Stimulated activated naive CD8-positive, alpha-beta T cell treated with anti-CD3 and anti-CD28 coated beads, Interleukin-15, amount 100 ng/mL, for 72 hours (primary cell): Measurements from ENCODE around the gene TMEM242.

ENCODE experiments used
- ATAC-seq: fragments of 150-1000 bp; cut with Tn5 transposase; 2 replicates; pipeline ENCODE4 v1.10.0; 2021; ENCODE audit warnings: mild to moderate bottlenecking, moderate library complexity
- DNase-seq, 2 donors: peaks; one replicate each; pipeline ENCODE4 v3.0.0; 2021 to 2022
- H3K27ac Mint-ChIP-seq, 2 donors: one replicate each; pipeline ENCODE4 v1.8.0; 2022; ENCODE audit warnings: mild to moderate bottlenecking in 2 of 2, mixed read lengths in 2 of 2, moderate library complexity in 2 of 2
- H3K27me3 Mint-ChIP-seq: one replicate; pipeline ENCODE4 v1.8.0; 2022; ENCODE audit warnings: mixed read lengths
- H3K4me1 Mint-ChIP-seq: one replicate; pipeline ENCODE4 v1.8.0; 2022; ENCODE audit warnings: mild to moderate bottlenecking, mixed read lengths
- H3K4me3 Mint-ChIP-seq, 2 donors: one replicate each; pipeline ENCODE4 v1.8.0; 2022; ENCODE audit warnings: mild to moderate bottlenecking in 2 of 2, mixed read lengths in 2 of 2, moderate library complexity in 1 of 2
- H3K9me3 Mint-ChIP-seq, 2 donors: one replicate each; pipeline ENCODE4 v1.8.0; 2022; ENCODE audit warnings: mixed read lengths in 2 of 2

Gene TMEM242

DNA sequence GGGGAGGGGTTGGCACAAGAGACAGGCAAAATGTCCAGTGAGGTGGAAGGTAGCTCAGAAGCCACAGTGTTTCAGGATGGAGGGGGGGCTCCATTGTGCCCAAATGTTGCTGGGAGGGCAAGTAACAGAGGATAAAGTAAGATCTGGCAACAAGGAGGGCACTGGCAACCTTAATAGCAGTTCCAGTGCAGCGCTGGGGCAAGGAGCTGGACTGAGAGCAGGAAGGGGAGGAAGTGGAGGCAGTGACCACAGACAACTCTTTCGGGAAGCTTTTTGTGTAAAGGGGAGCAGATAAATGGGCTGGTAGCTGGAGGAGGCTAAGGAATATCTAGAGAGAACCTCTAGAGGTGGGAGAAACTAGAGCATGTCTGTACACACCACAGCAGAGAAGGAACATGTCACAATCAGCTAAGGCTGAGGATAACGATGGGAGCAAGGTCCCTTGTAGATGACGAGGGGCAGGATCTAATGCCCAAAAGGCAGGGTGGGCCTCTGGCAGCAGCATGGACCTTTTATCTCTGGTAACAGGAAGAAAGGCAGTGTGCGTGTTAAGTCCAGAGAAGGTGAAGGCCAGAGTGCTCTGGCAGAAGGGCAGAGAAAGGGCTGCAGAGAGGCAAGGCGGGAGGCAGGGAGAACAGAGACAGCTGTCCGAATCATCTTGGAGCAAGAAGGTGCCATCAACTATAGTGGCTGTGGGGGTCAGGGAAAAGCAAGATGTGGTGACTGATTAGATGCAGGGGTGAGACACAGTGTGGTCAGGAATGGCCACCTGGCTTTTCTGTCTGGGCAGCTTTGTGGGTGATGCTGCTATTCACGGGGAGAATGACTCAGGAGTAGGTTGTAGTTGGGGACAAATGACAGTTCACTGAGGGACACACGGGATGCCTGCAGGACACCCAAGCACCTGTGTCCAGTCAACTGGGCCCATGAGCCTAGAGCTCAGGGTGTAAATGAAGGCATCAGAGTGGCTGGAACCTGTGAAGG, 17.4 kb downstream of the TMEM242 start:
- no peaks in the 10 kb centered on the region for H3K9me3 Mint-ChIP-seq

DNA sequence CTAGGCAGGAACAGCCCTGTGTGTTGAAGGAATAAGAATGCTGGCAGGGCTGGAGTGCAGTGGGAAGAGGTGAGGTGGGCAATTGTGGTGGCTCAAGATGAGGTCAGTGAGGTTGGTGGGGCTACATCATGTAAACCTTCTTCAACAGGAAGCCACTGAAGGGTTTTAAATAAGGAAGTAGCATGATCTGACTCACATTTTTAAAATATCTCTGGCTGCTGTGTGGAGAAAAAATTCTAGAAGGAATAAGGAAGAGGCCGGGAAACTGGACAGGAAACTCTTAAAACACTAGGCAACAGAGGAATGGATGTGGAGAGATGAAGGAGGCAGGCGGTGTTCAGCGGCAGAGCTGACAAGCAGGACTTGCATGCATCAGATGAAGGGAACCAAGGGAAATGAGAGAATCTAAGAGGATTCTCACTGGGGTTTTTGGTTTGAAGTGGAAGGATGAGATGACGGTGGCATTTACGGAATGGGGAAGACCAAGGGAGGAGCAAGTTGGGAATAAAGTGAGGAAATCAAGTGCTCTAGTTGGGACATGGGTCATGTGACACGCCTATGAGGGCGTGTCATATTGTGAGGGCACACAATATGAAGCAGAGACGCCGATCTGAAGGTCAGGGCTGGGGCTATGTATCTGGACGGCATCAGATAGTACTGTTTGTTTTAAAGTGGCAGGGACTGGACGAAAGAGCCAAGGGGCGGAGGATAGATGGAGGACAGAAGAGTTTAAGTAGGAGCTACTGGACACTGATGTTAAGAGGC, 18.2 kb downstream of the TMEM242 start:
- H3K4me1 Mint-ChIP-seq, result peaks cover 8% of the 10 kb centered on the region
- no peak overlapping the region for H3K4me3 Mint-ChIP-seq
- H3K9me3 Mint-ChIP-seq, result no peaks in the 10 kb centered on the region
- no peak for DNase-seq
- H3K27me3 Mint-ChIP-seq, result no peaks in the 10 kb centered on the region
- no peak for ATAC-seq
- no peak overlapping the region for H3K27ac Mint-ChIP-seq

More for the DNA sequence above, 17.4 kb downstream of the TMEM242 start:
- ATAC-seq, result no peak
- Mint-ChIP-seq H3K27me3 (no peaks in the 10 kb centered on the region), H3K4me3 (no peak overlapping the region), H3K27ac (no peak overlapping the region), H3K4me1 (peaks cover 8% of the 10 kb centered on the region)
- DNase-seq, result no peak

DNA sequence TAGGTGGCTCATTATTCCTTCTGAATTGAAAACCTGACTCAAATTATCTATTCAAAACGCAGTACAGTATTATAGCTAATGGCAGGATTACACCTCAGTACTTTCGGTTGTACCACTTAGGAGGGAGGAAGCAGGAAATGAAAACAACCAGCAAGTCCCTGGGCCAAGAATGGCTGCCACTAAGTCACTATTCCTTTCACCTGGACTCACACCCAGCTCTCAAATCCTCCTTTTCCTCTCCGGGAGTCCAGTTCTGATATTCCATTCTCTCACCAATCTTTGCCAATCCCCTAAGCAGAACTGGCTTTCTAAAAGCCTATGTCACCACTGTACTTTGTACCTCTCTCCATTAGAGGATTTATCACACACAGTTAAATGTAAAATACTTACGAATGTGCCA, 20.6 kb downstream of the TMEM242 start:
- no peaks in the 10 kb centered on the region for H3K27me3 Mint-ChIP-seq
- H3K4me1 Mint-ChIP-seq, result peaks cover 8% of the 10 kb centered on the region
- H3K4me3 Mint-ChIP-seq, result no peak overlapping the region

DNA sequence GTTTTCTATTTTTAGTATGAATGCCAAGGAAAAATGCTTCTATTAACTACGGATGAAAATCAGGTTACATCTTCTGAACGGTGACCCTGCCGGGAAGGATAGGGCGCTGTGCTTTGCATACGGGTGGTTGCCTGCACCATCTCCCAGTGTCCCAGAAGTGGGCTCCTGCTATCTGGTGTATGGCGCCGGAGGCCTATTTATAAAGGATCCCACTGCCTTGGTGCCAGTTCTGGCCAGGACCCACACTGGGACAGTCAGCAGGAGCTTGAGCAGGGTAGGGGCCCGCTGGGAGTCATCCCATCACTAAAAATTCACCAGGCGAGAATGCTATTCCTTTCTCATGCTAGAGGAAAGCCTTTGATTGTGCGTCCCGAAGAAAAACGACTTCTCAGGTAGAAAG, 22.9 kb downstream of the TMEM242 start:
- H3K4me3 Mint-ChIP-seq, result no peak overlapping the region

More for the DNA sequence above, 20.6 kb downstream of the TMEM242 start:
- no peaks in the 10 kb centered on the region for H3K9me3 Mint-ChIP-seq
- ATAC-seq, result no peak
- no peak overlapping the region for H3K27ac Mint-ChIP-seq
- DNase-seq, result no peak

DNA sequence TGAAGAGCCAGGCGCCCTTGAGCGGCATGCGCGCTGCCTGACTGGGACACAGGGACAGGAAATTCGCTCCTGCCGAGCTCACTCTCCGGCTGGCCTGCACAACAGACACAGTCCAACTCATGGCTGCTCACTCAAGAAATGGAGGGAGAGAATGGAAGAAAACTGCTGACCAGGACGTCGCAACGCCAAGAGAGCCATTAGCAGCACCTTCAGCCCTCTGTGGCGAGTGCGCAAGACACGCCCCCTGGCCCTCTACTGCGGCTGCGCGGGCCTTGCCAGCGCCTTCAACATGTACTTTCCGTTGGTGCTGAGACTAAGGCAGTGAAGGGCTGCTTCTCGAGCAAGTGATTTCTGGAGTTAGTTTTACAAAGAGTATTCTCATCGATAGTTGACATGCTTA, 23.3 kb downstream of the TMEM242 start:
- no peak for ATAC-seq
- DNase-seq, result no peak
- H3K9me3 Mint-ChIP-seq, result no peaks in the 10 kb centered on the region
- H3K27ac Mint-ChIP-seq, result no peak overlapping the region
- H3K4me3 Mint-ChIP-seq, result no peak overlapping the region
- H3K27me3 Mint-ChIP-seq, result no peaks in the 10 kb centered on the region
- peaks cover 8% of the 10 kb centered on the region for H3K4me1 Mint-ChIP-seq

More for the DNA sequence above, 22.9 kb downstream of the TMEM242 start:
- H3K4me1 Mint-ChIP-seq, result peaks cover 8% of the 10 kb centered on the region
- H3K9me3 Mint-ChIP-seq, result no peaks in the 10 kb centered on the region
- DNase-seq (no peak), ATAC-seq (no peak)
- no peaks in the 10 kb centered on the region for H3K27me3 Mint-ChIP-seq
- no peak overlapping the region for H3K27ac Mint-ChIP-seq

DNA sequence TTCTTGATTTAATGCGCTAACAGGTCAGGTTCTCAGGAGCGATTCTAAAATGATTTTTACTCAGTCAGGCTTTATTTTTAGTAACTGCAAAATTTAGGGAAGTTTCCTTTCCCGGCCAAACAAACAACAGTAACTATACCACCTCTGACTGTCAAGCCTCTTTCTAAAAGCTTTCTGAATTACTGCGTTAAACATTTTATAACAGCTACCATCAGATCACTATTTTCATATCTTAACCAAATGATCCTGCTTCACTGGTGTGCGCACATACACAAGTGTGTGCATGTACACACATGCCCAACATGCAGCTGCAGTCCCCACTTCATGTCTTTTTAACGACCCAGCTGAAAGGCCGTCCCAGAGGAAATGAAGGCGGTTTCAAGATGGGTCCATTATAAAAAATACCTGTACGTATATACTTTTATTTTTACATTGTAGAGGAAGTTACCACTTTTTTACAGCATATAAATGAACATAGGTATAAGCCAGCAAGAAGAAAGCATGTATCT, 25.0 kb downstream of the TMEM242 start:
- Mint-ChIP-seq H3K9me3 (no peaks in the 10 kb centered on the region), H3K27me3 (no peaks in the 10 kb centered on the region), H3K4me1 (peaks cover 8% of the 10 kb centered on the region)

DNA sequence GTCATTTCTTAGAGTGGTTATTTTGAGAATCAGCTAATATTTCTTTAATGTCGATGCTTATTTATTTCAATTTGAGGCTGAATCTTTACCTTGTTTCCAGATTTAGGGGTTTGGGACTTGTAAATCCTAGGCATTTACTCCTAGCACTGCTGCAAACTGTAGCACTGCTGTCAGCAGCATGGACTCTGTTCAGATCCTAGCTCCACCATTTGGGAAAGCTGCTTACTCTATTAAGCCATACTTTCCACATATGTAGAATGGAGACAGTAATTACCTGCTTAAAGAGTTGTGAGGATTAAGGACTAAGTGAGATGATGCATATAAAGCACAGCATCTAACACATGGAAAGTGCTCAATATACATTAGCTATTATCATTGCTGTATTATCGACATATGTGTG, 28.7 kb downstream of the TMEM242 start:
- no peaks in the 10 kb centered on the region for H3K4me1 Mint-ChIP-seq
- DNase-seq (no peak), ATAC-seq (no peak)
- no peaks in the 10 kb centered on the region for H3K27me3 Mint-ChIP-seq
- no peak overlapping the region for H3K4me3 Mint-ChIP-seq
- no peak overlapping the region for H3K27ac Mint-ChIP-seq
- no peaks in the 10 kb centered on the region for H3K9me3 Mint-ChIP-seq

More for the DNA sequence above, 25.0 kb downstream of the TMEM242 start:
- DNase-seq (no peak), ATAC-seq (no peak)
- no peak overlapping the region for H3K4me3 Mint-ChIP-seq
- no peak overlapping the region for H3K27ac Mint-ChIP-seq

DNA sequence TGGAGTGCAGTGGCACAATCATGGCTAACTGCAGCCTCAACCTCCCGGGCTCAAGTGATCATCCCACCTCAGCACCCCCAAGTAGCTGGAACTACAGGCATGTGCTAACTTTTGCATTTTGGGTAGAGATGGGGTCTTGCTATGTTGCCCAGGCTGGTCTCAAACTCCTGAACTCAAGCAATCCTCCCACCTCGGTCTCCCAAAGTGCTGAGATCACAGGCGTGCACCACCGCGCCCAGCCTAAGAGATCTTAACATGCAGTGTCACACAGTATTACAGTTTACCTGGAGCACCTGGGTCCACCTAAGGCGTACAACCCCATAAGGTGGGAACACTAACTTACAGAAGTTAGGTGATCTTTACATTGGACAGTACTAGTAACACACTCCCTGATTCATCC, 29.5 kb downstream of the TMEM242 start:
- no peak for ATAC-seq
- Mint-ChIP-seq H3K4me1 (no peaks in the 10 kb centered on the region), H3K27ac (no peak overlapping the region), H3K27me3 (no peaks in the 10 kb centered on the region), H3K9me3 (no peaks in the 10 kb centered on the region), H3K4me3 (no peak overlapping the region)
- DNase-seq, result no peak

DNA sequence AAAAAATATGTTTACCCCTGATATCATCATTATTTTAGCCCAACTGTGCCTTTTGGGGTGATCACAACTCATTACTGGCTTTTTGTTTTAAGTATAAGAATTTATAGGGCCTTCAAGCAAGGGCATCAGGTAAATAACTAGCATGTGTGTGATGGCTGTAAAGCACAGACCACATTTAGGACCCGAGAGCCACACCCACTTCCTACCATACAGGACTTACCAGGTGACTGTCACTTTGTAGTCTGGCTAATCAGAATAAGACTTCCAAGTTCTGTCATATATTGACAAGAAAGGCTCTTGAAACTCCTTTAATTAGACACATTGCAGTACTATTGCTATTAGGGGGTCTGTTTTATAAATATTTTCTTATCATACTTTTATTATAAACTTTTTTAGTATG, 31.1 kb downstream of the TMEM242 start:
- H3K9me3 Mint-ChIP-seq, result no peaks in the 10 kb centered on the region
- ATAC-seq, result peak; percentile 61

DNA sequence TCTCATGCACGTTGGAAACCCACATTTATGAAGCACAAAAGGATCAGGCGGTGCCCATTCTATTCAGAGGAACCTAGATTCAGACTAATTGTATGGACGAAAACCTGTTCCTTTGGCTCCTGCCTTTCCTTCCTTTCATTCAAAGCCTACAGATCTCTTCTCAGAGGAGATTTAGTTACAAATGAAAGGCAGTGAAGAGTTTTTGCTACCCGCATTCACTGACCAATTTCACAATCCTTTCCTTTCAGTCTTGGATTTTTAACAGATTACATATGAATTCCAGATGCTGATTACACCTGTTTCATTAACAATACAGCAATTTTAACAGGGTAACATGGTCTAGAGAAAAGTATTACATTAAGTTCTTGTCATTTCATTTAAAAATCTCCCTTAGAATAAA, 32.0 kb downstream of the TMEM242 start:
- H3K27me3 Mint-ChIP-seq, result no peaks in the 10 kb centered on the region

More for the DNA sequence above, 31.1 kb downstream of the TMEM242 start:
- Mint-ChIP-seq H3K4me3 (no peak overlapping the region), H3K27me3 (no peaks in the 10 kb centered on the region), H3K27ac (no peak overlapping the region), H3K4me1 (no peaks in the 10 kb centered on the region)
- no peak for DNase-seq

DNA sequence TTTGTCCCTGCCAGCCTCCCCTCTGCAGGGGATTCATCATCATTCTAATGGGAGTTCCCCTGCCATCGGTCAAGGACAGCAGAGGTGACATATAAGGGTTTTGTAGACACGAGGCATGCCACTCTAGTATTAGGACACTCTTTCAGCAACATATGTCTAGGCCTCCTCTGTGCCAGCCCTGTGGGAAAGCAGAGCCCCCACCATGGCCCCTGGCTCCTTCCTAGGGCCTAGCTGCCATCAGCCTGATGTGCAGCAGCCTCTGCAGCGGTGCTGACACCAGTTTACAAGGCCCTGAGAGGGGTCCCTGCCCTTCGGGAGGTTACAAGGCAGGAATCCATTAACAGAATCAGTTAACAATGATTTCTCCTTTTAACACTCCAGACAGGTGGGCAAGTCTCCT, 32.5 kb downstream of the TMEM242 start:
- Mint-ChIP-seq H3K4me3 (no peak overlapping the region), H3K4me1 (no peaks in the 10 kb centered on the region), H3K27ac (no peak overlapping the region), H3K27me3 (no peaks in the 10 kb centered on the region), H3K9me3 (no peaks in the 10 kb centered on the region)
- no peak for DNase-seq
- ATAC-seq, result no peak

More for the DNA sequence above, 32.0 kb downstream of the TMEM242 start:
- DNase-seq (no peak), ATAC-seq (no peak)
- Mint-ChIP-seq H3K4me3 (no peak overlapping the region), H3K9me3 (no peaks in the 10 kb centered on the region), H3K4me1 (no peaks in the 10 kb centered on the region), H3K27ac (no peak overlapping the region)

DNA sequence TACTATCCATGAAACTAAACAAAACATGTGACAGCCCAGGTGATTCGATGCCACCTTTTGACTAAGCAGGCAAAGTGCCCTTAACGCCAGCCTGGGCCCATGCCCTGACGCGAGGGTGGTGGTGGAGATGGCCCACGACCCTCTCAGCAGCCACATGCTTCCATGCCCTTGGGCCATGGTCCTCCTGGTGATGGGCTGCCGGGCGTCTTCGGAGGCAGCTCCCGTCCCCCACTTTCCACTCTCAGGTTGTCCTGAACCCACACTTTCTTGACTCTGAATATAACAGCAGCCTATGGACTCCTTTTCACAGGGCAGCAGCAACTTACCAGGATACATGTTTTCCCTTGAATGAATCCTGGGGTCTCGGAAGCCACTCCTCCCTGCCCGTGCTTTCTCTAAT, 33.6 kb downstream of the TMEM242 start:
- ATAC-seq (no peak), DNase-seq (no peak)
- Mint-ChIP-seq H3K9me3 (no peaks in the 10 kb centered on the region), H3K27ac (no peak overlapping the region), H3K27me3 (no peaks in the 10 kb centered on the region), H3K4me1 (no peaks in the 10 kb centered on the region), H3K4me3 (no peak overlapping the region)

DNA sequence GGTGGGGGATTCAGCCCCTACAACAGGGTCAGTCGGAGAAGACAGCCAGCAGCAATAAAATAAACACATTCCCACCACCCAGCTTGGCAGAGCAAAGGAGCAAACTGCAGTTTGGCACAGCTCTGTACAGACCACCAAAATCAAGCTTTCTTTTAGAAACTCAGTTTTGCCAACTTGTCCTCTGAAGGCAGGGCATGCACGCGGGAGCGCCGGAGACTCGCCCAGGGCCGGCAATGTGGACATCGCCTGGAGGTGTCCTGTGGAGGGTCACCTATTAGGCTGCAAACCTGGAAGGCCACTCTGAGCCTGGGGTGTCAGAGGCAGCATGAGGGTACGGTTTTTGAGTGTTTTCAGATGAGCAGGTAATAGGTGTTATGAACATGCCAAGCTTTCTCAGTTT, 34.7 kb downstream of the TMEM242 start:
- Mint-ChIP-seq H3K9me3 (no peaks in the 10 kb centered on the region), H3K4me3 (no peak overlapping the region), H3K27ac (no peak overlapping the region), H3K4me1 (no peaks in the 10 kb centered on the region), H3K27me3 (no peaks in the 10 kb centered on the region)
- DNase-seq (no peak), ATAC-seq (no peak)

DNA sequence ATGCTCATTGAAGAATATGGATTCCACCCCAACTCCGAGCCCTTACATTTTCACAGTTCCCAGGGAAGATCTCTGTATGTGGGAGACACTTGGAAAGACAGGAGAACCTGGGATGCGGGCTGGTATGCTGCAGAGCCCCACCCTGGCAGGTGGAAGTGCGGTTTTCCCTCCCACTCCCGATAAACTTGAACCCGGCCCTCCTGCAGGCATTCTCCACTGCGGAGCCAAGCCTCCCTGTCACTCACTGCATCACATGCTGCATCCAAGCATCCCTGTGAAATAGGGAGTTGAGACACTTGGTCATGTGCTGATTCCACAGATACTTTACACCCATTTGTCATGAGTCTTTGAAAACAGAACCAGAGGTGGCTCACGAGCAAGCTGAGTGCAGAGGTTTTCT, 35.4 kb downstream of the TMEM242 start:
- DNase-seq (no peak), ATAC-seq (no peak)
- Mint-ChIP-seq H3K9me3 (no peaks in the 10 kb centered on the region), H3K27me3 (no peaks in the 10 kb centered on the region), H3K27ac (no peak overlapping the region), H3K4me1 (no peaks in the 10 kb centered on the region), H3K4me3 (no peak overlapping the region)

DNA sequence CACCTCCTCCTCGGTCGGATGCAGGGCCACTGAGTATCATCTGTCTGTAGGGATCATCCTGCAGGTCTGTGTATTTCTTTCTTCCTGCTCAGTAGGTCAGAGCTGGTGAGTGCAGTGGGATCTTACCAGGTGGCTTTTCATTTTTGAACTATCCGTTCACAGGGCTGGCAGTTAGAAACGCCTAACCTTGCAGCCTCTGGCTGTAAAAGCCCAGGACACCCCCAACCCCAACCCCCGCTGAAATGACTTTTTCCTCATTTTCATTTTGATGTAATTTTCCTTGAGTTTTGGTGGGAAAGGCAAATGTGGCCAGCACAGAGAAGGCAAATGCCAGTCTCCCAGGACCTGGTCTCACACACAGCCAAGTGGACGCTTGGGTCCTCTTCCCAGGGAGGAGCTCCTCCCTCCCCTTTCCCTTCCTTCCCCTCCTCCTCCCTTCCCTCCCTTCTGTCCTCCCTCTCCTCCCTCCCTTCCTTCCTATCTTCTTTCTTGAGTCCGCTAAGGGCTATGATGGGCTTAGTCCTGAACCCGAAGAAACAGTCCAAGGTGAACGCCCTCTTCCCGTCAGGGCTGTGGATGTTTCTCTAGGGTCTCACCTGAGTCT, 36.0 kb downstream of the TMEM242 start:
- H3K4me1 Mint-ChIP-seq, result no peaks in the 10 kb centered on the region
- DNase-seq (no peak), ATAC-seq (no peak)
- H3K4me3 Mint-ChIP-seq, result no peak overlapping the region
- H3K9me3 Mint-ChIP-seq, result no peaks in the 10 kb centered on the region
- H3K27me3 Mint-ChIP-seq, result no peaks in the 10 kb centered on the region
- H3K27ac Mint-ChIP-seq, result no peak overlapping the region

DNA sequence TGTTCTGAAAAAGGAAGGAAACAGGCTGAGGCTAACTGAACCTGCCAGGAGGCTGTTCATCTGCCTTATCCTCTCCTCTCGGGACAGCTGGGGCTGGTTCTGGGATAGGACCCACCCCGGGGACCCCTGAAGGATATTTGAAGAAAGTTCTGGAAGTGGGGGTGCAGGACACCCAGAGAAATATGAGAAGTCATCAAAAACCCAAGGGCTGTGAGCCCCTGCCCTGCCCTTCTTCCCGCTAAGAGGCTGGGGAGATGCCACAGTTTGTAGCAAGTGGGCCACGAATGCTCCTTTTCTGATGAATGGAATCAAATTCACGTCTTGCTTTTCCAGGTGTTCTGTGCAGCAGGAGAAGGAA, 37.9 kb downstream of the TMEM242 start:
- Mint-ChIP-seq H3K9me3 (no peaks in the 10 kb centered on the region), H3K27ac (no peak overlapping the region), H3K27me3 (no peaks in the 10 kb centered on the region), H3K4me1 (no peaks in the 10 kb centered on the region), H3K4me3 (no peak overlapping the region)
- ATAC-seq (no peak), DNase-seq (no peak)
